Stimulated activated CD8-positive, alpha-beta memory T cell treated with anti-CD3 and anti-CD28 coated beads, Interleukin-2, amount 100 ng/mL, for 48 hours (primary cell): ENCODE data around the gene UBE2D1.

Experiments used
- DNase-seq, 2 donors: peaks; one replicate each; pipeline ENCODE4 v3.0.0-alpha.2; 2020; ENCODE audit warnings: low read depth in 2 of 2

Gene UBE2D1

GRCh38 chr10:58334817-58335305, at the start of gene UBE2D1:
Gene UBE2D1 (plus strand): TSS chr10:58335006. CDS start chr10:58335202, 196 bp downstream.
- peak; percentile 81 to 86 for DNase-seq

- DNase-seq = no peak
Observed at GRCh38 chr10:58291538-58292174, 43.1 kb upstream of the UBE2D1 start.

- no peak for DNase-seq
Observed at GRCh38 chr10:58293989-58294388, 40.8 kb upstream of the UBE2D1 start.

GRCh38 chr10:58299580-58299979, 35.2 kb upstream of the UBE2D1 start:
- peak; percentile 21 to 28 for DNase-seq

- DNase-seq = no peak
Observed at GRCh38 chr10:58300676-58301075, 34.1 kb upstream of the UBE2D1 start.

GRCh38 chr10:58302254-58302653, 32.6 kb upstream of the UBE2D1 start:
- no peak for DNase-seq

- no peak for DNase-seq
Observed at GRCh38 chr10:58304099-58304633, 30.6 kb upstream of the UBE2D1 start.

- no peak for DNase-seq
Observed at GRCh38 chr10:58305821-58306220, 29.0 kb upstream of the UBE2D1 start.

- no peak for DNase-seq
Observed at GRCh38 chr10:58307676-58308075, 27.1 kb upstream of the UBE2D1 start.

GRCh38 chr10:58311026-58311425, 23.8 kb upstream of the UBE2D1 start:
- DNase-seq = no peak

- DNase-seq = no peak
Observed at GRCh38 chr10:58316874-58317273, 17.9 kb upstream of the UBE2D1 start.

- DNase-seq = no peak
Observed at GRCh38 chr10:58318346-58318745, 16.5 kb upstream of the UBE2D1 start.

- DNase-seq = no peak
Observed at GRCh38 chr10:58319599-58319998, 15.2 kb upstream of the UBE2D1 start.

- DNase-seq = no peak
Observed at GRCh38 chr10:58320351-58321049, 14.3 kb upstream of the UBE2D1 start.

GRCh38 chr10:58322072-58322834, 12.6 kb upstream of the UBE2D1 start:
- no peak for DNase-seq

- no peak for DNase-seq
Observed at GRCh38 chr10:58322835-58323209, 12.0 kb upstream of the UBE2D1 start.

- DNase-seq = no peak
Observed at GRCh38 chr10:58326967-58327381, 7.8 kb upstream of the UBE2D1 start.

- DNase-seq = no peak
Observed at GRCh38 chr10:58328233-58328632, 6.6 kb upstream of the UBE2D1 start.

- DNase-seq = no peak
Observed at GRCh38 chr10:58330431-58330830, 4.4 kb upstream of the UBE2D1 start.

- DNase-seq = no peak
Observed at GRCh38 chr10:58331646-58332045, 3.2 kb upstream of the UBE2D1 start.

- DNase-seq = no peak
Observed at GRCh38 chr10:58335306-58336005, 650 bp downstream of the UBE2D1 start.

GRCh38 chr10:58336242-58336641, 1.4 kb downstream of the UBE2D1 start:
- no peak for DNase-seq
